ENCODE data around the gene SEC14L6.

Gene SEC14L6

GRCh38 chr22:30502911-30503310 lies 43.6 kb downstream of the SEC14L6 start:
- Histone ChIP-seq H3K4me3 (ENCODE audit: low read depth, low read length) (no peak overlapping the region), H3K4me2 (ENCODE audit: low read length) (no peak overlapping the region), H3K27ac (no peak overlapping the region), H3K79me2 (no peaks in the 10 kb centered on the region), H3K36me3 (ENCODE audit: control insufficient read depth, insufficient read depth, low read length) (no peaks in the 10 kb centered on the region), H3K4me1 (no peaks in the 10 kb centered on the region), H2AFZ (no peak overlapping the region), H3K9me3 (ENCODE audit: control insufficient read depth, low read length) (no peaks in the 10 kb centered on the region), H3K27me3 (ENCODE audit: control insufficient read depth, insufficient read depth, low read length) (no peaks in the 10 kb centered on the region), H3K9ac (no peak overlapping the region)
- no peak for TF ChIP-seq CTCF (IDR thresholded peaks at IDR 0.05)

- Histone ChIP-seq H3K4me2 (ENCODE audit: low read length) (no peak overlapping the region), H3K4me1 (no peaks in the 10 kb centered on the region), H3K4me3 (ENCODE audit: low read depth, low read length) (no peak overlapping the region), H3K27me3 (ENCODE audit: control insufficient read depth, insufficient read depth, low read length) (no peaks in the 10 kb centered on the region), H2AFZ (no peak overlapping the region), H3K36me3 (ENCODE audit: control insufficient read depth, insufficient read depth, low read length) (no peaks in the 10 kb centered on the region), H3K9ac (no peak overlapping the region), H3K27ac (no peak overlapping the region), H3K79me2 (no peaks in the 10 kb centered on the region), H3K9me3 (ENCODE audit: control insufficient read depth, low read length) (no peaks in the 10 kb centered on the region)
- no peak for TF ChIP-seq CTCF (IDR thresholded peaks at IDR 0.05)
These were observed 44.4 kb downstream of the SEC14L6 start for GRCh38 chr22:30502153-30502552.

GRCh38 chr22:30500628-30501027 lies 45.9 kb downstream of the SEC14L6 start:
- H3K4me3 ChIP-seq (ENCODE audit: low read depth, low read length) = no peak overlapping the region
- no peak overlapping the region for H3K9ac ChIP-seq
- no peaks in the 10 kb centered on the region for H3K36me3 ChIP-seq (ENCODE audit: control insufficient read depth, insufficient read depth, low read length)
- no peak overlapping the region for H2AFZ ChIP-seq
- H3K27ac ChIP-seq = no peak overlapping the region
- H3K27me3 ChIP-seq (ENCODE audit: control insufficient read depth, insufficient read depth, low read length) = no peaks in the 10 kb centered on the region
- no peak overlapping the region for H3K4me2 ChIP-seq (ENCODE audit: low read length)
- H3K4me1 ChIP-seq = no peaks in the 10 kb centered on the region
- TF ChIP-seq CTCF (IDR thresholded peaks at IDR 0.05) = no peak
- H3K9me3 ChIP-seq (ENCODE audit: control insufficient read depth, low read length) = no peaks in the 10 kb centered on the region
- no peaks in the 10 kb centered on the region for H3K79me2 ChIP-seq

- no peak for TF ChIP-seq CTCF (IDR thresholded peaks at IDR 0.05)
These were observed 48.9 kb downstream of the SEC14L6 start for GRCh38 chr22:30497466-30498150.

More at GRCh38 chr22:30497466-30498150, 48.9 kb downstream of the SEC14L6 start:
- Histone ChIP-seq H3K4me2 (ENCODE audit: low read length) (no peak overlapping the region), H3K27ac (no peak overlapping the region), H3K79me2 (no peaks in the 10 kb centered on the region), H3K9ac (no peak overlapping the region), H2AFZ (no peak overlapping the region), H3K4me1 (no peaks in the 10 kb centered on the region), H3K4me3 (ENCODE audit: low read depth, low read length) (no peak overlapping the region), H3K27me3 (ENCODE audit: control insufficient read depth, insufficient read depth, low read length) (no peaks in the 10 kb centered on the region), H3K9me3 (ENCODE audit: control insufficient read depth, low read length) (no peaks in the 10 kb centered on the region), H3K36me3 (ENCODE audit: control insufficient read depth, insufficient read depth, low read length) (no peaks in the 10 kb centered on the region)

All from parathyroid adenoma (tissue), 2 donors.